DMS53 (cell line): ENCODE data around the gene CNTN5.

Source experiments
- DNase-seq: peaks from one replicate; lab custom pipeline; 2025; lab: John Stamatoyannopoulos, UW

The CNTN5 gene

GRCh38 chr11:100093698-100094097 lies 1072.9 kb downstream of the CNTN5 start:
- no peak for DNase-seq

DNA sequence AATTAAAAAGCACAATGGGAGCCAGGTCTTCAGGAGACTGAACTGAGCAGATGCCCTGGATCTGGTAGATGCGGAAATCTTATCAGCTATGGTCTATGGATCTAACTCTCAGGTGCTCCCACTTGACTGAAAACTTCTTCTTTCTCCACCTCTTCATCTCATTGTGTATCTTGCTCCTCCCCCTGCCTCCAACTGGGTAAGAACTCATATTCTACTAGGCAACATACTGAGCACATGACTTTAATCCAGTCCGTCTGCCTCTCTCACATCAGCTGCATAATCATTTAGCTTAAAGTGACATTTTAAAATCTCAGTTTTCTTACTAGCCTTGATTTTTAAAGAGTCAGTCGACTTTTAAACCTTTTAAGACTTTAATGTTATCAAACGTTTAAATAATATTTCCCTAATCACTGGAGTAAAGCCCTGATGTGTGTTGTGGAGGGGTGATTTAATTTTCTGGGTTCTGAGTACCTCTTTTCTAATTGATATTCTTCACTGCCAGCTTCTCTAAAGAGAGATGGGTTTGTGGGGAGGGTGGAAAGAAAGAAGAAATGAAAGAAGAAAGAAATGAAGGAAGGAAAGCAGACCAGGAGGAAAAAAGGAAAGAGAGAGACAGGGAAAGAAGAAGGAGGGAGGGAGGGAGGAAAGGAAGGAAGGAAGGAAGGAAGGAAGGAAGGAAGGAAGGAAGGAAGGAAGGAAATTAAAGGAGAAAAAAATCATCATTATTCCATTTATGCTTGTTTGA lies 1073.5 kb downstream of the CNTN5 start:
- DNase-seq = no peak

- DNase-seq = no peak
These were observed 1075.1 kb downstream of the CNTN5 start for GRCh38 chr11:100095809-100096208.

DNA sequence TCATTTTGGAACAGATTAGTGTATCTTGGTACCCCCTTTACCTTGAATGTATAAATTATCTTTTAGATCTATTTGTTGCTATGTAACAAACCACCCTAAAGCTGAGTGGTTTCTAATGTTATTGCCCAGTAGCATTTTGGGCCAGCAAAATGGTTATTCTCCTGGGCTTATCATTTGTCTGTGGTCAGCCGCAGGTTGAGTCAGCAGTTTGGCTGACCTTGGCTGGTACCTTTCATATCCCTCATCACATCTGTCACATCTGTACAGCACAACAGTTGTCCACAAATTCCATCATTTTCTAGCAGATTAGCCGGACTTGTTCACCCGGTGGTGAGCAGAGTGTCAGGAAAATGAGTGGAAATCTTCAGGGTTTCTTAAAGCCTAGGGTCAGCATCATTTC lies 1077.8 kb downstream of the CNTN5 start:
- no peak for DNase-seq

DNA sequence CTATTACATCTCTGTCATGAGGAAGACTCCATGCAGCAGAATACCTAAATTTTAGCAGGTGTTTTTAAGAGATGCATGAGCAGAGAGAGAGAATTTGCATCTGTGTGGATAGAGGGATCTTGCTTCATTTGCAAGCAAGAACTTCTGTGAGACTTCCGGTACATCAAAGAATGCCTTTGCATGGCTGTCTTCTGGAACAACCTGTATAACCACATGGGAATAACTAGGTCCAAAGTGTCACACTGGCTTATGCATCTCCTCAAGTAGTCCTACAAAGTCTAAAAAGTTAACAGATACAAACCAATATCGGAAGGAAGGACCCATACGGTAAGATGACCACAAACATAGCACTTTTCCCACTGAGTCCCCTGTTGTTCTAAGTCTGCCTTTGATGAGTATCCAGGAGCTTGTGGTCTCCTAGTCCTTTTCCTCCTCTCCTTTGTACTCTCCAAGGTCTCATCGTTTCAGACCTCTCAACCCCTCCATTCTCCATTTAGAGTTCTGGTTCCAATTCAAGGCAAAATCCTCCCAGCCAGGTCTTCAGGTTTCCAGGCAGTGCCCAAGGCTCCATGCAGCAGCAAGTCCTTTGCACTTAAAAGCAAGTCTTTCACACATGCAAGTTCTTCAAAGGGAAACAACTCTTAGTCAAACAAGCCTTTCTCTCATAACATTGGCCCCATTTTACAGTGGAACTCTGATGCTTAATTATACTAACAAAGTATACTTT lies 1084.7 kb downstream of the CNTN5 start:
- DNase-seq = peak; percentile 33

DNA sequence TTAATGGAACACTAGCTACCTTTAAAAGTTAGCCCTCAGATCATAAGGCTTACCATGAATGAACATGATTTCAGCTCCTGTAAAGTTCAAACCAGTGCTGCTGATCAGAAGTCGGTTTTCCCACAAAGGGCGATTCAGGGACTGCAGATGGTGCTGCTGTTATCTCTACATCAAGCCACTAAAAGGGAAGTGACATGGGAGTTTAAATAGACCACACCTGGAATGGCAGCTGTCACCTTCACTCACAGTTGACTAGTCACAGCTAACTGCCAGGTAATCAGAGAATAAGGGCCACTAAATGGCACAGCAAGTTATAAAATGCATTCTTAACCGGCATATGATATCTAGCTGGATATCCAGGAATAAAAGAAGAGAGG lies 1085.2 kb downstream of the CNTN5 start:
- peak; percentile 89 for DNase-seq

- DNase-seq = no peak
These were observed 1098.4 kb downstream of the CNTN5 start for GRCh38 chr11:100119176-100119575.

- DNase-seq = no peak
These were observed 1112.4 kb downstream of the CNTN5 start for GRCh38 chr11:100133114-100133513.

- no peak for DNase-seq
These were observed 1120.5 kb downstream of the CNTN5 start for GRCh38 chr11:100141201-100141600.

GRCh38 chr11:100151944-100152343 lies 1131.2 kb downstream of the CNTN5 start:
- no peak for DNase-seq

DNA sequence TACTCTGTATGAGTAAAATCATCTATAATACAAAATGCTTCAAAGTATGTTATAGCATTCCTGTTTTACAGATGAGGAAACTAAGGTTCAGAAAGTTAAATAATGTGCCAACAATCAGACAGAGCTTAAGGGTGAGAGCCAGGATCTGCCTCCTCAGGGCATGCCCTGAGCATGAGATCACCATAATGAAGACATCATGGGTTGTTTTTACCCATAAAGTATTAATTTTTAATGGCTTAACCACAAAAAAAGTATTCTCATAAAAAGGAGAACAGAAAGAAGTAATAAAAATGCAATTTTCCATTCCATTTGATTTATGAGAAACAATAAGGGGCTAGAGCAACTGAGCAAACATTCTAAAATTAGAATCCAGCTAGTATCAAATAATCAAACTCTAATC lies 1132.0 kb downstream of the CNTN5 start:
- no peak for DNase-seq

- DNase-seq = no peak
These were observed 1142.7 kb downstream of the CNTN5 start for GRCh38 chr11:100163471-100163870.

DNA sequence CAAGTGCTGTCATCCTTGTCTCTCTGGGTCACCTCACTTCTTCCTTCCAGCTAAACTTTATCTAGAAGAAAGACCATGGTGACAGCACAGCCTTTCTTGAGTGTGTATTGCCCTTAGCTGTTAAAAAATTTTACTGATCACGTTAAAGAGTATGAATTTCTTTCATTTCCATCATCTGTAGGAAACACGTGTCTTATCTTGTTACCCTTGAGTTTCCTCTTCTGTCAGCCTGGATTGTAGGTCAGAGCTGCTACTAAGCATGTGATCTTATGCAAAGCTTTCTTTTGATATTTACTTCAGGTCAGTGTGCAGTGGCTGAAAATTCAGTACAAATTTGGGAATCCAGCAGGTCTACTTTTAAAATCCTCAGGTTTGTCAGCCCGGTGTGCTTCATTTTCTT lies 1154.1 kb downstream of the CNTN5 start:
- DNase-seq = no peak

DNA sequence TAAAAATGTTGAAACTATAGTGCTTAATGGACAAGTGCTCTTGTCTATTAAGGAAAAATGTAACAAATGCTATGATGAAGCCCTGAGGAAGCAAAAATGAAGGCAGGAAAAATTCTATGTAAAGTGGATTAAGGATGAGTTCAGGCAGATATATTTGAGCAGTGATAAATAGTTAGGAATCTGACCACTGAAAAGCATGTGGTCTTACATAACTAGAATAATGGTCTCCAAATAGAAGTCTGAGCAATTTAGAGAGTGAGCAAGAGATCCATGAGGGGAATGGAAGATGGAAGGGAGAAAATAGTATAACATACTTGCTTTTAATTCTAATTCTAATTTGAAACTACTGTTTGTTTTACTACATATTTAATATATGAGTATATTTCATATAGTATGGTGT lies 1155.7 kb downstream of the CNTN5 start:
- no peak for DNase-seq

DNA sequence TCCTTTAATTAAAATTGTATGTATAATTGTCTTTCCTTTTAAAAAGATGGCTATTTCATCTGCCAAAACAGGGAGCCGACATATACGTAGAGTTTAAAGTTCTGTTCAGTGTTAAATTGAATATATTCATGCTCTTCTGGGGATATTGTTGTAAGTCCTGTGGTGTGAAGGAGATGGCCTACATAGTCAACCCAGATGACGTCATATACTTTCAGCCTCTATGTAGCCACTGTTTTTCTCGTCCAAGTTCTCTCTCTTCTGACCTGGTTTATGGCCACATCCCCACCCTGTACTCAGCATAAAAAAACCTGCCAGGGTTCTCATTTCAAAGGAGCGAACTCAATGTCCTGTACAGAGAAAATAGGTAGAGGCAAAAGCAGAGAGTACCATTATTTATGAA lies 1156.9 kb downstream of the CNTN5 start:
- DNase-seq = no peak

GRCh38 chr11:100182350-100182749 lies 1161.6 kb downstream of the CNTN5 start:
- DNase-seq = no peak

GRCh38 chr11:100182927-100183326 lies 1162.2 kb downstream of the CNTN5 start:
- peak; percentile 42 for DNase-seq

GRCh38 chr11:100185588-100185987 lies 1164.8 kb downstream of the CNTN5 start:
- no peak for DNase-seq

- no peak for DNase-seq
These were observed 1167.5 kb downstream of the CNTN5 start for GRCh38 chr11:100188137-100188783.

DNA sequence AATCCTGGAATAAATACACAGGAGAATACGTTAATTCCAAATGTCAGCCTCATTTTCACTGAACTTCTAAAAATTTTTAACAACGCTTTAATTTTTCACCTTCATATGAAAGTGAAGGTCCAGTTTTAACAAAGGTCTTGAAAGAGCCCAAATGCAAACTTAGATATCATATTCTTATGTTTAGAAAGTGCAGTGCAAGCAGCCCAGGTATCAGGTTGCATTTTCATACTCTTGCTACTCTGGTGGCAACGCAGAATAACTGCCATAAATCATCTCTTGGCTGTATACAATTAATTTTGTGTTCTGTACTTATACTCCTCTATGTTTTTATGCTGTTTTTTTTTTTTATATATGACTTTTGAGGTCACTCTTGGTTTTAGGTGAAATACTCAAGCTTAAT lies 1169.6 kb downstream of the CNTN5 start:
- DNase-seq = no peak

GRCh38 chr11:100192181-100192580 lies 1171.4 kb downstream of the CNTN5 start:
- no peak for DNase-seq

DNA sequence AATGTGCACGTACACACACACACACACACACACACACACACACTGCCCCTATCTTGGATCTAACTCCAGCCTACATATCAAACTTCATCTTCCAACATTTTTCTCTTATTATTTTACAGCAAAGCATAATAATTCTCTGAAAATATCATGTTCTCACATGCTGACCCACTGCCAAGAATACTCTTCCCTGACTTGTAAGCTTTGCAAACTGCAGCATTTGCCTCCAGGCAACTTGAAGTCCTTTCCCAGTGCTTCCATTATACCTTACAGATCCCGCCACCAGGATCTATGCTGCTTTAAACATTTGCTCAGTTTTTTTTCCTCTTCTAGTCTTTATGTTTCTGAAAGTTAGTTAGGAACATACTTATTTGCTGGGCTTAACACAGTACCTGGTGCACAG lies 1183.0 kb downstream of the CNTN5 start:
- no peak for DNase-seq

DNA sequence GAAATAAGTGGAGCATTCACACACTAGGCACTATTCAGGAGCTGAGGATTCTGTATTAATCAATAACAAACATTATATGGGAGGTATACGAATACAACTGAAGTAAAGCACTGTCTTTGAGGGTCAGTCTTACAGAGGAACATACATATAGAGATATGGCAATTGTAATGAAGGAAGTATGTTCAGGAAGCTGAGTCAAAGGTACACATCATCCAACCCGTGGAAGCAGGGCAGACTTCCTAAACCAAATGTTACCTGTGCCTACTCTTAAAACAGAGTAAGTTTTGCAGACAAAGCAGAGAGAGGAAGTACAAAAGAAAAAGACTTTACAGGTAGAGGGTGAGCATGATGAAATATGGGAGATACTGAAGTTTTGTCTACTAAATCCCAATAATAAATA lies 1185.2 kb downstream of the CNTN5 start:
- no peak for DNase-seq
